ENCODE measurements around the gene PITPNC1.

The PITPNC1 gene

GRCh38 chr17:67662712-67663111 lies 285.6 kb downstream of the PITPNC1 start:
- no peaks in the 10 kb centered on the region for H3K36me3 ChIP-seq (ENCODE audit: control insufficient read depth in 2 of 2, insufficient read depth in 2 of 2, low read length in 2 of 2)
- peaks cover 0 to 4% of the 10 kb centered on the region in 2 donors for H3K9me3 ChIP-seq (ENCODE audit: control insufficient read depth in 2 of 2, low read length in 2 of 2)
- no peak overlapping the region for H3K9ac ChIP-seq (ENCODE audit: low read depth in 1 of 2, low read length in 2 of 2)
- H3K4me1 ChIP-seq (ENCODE audit: control insufficient read depth in 2 of 2, insufficient read depth in 2 of 2, low read length in 2 of 2), result no peaks in the 10 kb centered on the region
- H3K27me3 ChIP-seq (ENCODE audit: control insufficient read depth in 2 of 2, insufficient read depth in 2 of 2, low read length in 2 of 2), result no peaks in the 10 kb centered on the region
- H3K4me3 ChIP-seq (ENCODE audit: low read length in 2 of 2), result no peak overlapping the region
- H3K27ac ChIP-seq (ENCODE audit: low read depth in 2 of 2, low read length in 2 of 2), result no peak overlapping the region

DNA sequence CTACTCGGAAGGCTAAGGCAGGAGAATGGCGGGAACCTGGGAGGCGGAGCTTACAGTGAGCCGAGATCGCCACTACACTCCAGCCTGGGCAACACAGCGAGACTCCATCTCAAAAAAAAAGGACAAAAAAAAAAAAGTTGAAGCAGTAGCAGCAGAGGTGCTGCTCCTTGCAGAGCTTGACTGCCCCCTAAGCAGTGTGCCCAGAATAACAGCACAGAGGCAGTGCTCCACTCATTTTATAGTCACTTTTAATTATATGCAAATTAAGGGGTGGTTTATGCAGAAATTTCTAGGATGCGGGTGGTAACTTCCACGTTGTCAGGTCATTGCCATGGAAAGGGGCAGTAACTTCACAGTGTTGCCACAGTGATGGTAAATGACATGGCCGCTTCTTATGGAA lies 286.4 kb downstream of the PITPNC1 start:
- H3K27me3 ChIP-seq (ENCODE audit: control insufficient read depth in 2 of 2, insufficient read depth in 2 of 2, low read length in 2 of 2), result no peaks in the 10 kb centered on the region
- H3K9ac ChIP-seq (ENCODE audit: low read depth in 1 of 2, low read length in 2 of 2), result no peak overlapping the region
- H3K36me3 ChIP-seq (ENCODE audit: control insufficient read depth in 2 of 2, insufficient read depth in 2 of 2, low read length in 2 of 2), result no peaks in the 10 kb centered on the region
- H3K27ac ChIP-seq (ENCODE audit: low read depth in 2 of 2, low read length in 2 of 2), result no peak overlapping the region
- peaks cover 0 to 1% of the 10 kb centered on the region in 2 donors for H3K9me3 ChIP-seq (ENCODE audit: control insufficient read depth in 2 of 2, low read length in 2 of 2)
- H3K4me1 ChIP-seq (ENCODE audit: control insufficient read depth in 2 of 2, insufficient read depth in 2 of 2, low read length in 2 of 2), result no peaks in the 10 kb centered on the region
- H3K4me3 ChIP-seq (ENCODE audit: low read length in 2 of 2), result no peak overlapping the region

- H3K9me3 ChIP-seq (ENCODE audit: control insufficient read depth in 2 of 2, low read length in 2 of 2), result no peaks in the 10 kb centered on the region
- no peak overlapping the region for H3K27ac ChIP-seq (ENCODE audit: low read depth in 2 of 2, low read length in 2 of 2)
- no peaks in the 10 kb centered on the region for H3K4me1 ChIP-seq (ENCODE audit: control insufficient read depth in 2 of 2, insufficient read depth in 2 of 2, low read length in 2 of 2)
- no peaks in the 10 kb centered on the region for H3K36me3 ChIP-seq (ENCODE audit: control insufficient read depth in 2 of 2, insufficient read depth in 2 of 2, low read length in 2 of 2)
- H3K27me3 ChIP-seq (ENCODE audit: control insufficient read depth in 2 of 2, insufficient read depth in 2 of 2, low read length in 2 of 2), result no peaks in the 10 kb centered on the region
- H3K9ac ChIP-seq (ENCODE audit: low read depth in 1 of 2, low read length in 2 of 2), result no peak overlapping the region
- H3K4me3 ChIP-seq (ENCODE audit: low read length in 2 of 2), result no peak overlapping the region
These were observed 288.9 kb downstream of the PITPNC1 start for GRCh38 chr17:67666028-67666427.

DNA sequence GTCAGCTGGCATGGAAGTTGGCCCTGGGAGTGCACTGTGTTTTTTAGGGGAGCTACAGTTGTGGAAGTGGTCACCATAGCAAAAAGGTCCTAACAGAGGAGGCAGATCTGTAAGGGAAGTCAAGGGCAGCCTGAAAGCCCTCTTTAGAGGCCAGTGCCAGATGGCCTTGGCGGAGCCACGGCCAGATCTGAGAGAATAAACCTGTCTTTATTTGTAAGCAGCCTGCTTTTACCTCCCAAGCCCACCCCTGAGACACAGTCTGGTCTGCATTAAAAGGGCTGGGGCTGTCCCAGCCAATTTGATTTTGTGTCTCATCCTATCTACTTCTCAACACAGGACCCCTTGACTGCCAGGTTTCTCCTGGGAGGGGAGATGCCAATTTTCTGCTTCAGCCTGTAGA lies 289.6 kb downstream of the PITPNC1 start:
- H3K4me1 ChIP-seq (ENCODE audit: control insufficient read depth in 2 of 2, insufficient read depth in 2 of 2, low read length in 2 of 2), result no peaks in the 10 kb centered on the region
- H3K27ac ChIP-seq (ENCODE audit: low read depth in 2 of 2, low read length in 2 of 2), result no peak overlapping the region
- H3K9me3 ChIP-seq (ENCODE audit: control insufficient read depth in 2 of 2, low read length in 2 of 2), result no peaks in the 10 kb centered on the region
- H3K27me3 ChIP-seq (ENCODE audit: control insufficient read depth in 2 of 2, insufficient read depth in 2 of 2, low read length in 2 of 2), result no peaks in the 10 kb centered on the region
- no peak overlapping the region for H3K9ac ChIP-seq (ENCODE audit: low read depth in 1 of 2, low read length in 2 of 2)
- H3K4me3 ChIP-seq (ENCODE audit: low read length in 2 of 2), result no peak overlapping the region
- H3K36me3 ChIP-seq (ENCODE audit: control insufficient read depth in 2 of 2, insufficient read depth in 2 of 2, low read length in 2 of 2), result peaks cover 0 to 2% of the 10 kb centered on the region in 2 donors

DNA sequence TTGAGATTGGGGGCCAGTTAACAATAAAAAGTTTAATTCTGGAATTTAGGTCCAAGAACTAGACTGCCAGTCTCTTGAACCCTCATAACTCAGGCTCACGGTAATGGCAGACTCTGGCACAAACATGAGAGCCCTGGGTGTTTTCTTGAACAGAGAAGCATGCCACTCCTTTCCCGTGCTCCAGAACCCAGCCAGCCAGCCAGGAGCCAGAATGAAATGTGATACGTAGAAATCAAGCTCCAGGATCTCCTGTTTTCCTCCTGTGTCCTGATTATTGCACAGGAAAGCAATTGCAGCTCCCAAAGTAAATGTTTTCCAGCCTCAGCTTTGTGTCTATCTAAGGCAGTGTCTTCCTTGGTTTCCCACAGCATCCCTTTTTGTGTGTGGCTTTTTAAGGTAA lies 294.4 kb downstream of the PITPNC1 start:
- Histone ChIP-seq H3K27ac (ENCODE audit: low read depth in 2 of 2, low read length in 2 of 2) (no peak overlapping the region), H3K4me3 (ENCODE audit: low read length in 2 of 2) (no peak overlapping the region), H3K9me3 (ENCODE audit: control insufficient read depth in 2 of 2, low read length in 2 of 2) (no peaks in the 10 kb centered on the region), H3K36me3 (ENCODE audit: control insufficient read depth in 2 of 2, insufficient read depth in 2 of 2, low read length in 2 of 2) (peaks cover 0 to 2% of the 10 kb centered on the region in 2 donors), H3K9ac (ENCODE audit: low read depth in 1 of 2, low read length in 2 of 2) (no peak overlapping the region), H3K4me1 (ENCODE audit: control insufficient read depth in 2 of 2, insufficient read depth in 2 of 2, low read length in 2 of 2) (peaks cover 0 to 2% of the 10 kb centered on the region in 2 donors), H3K27me3 (ENCODE audit: control insufficient read depth in 2 of 2, insufficient read depth in 2 of 2, low read length in 2 of 2) (no peaks in the 10 kb centered on the region)

DNA sequence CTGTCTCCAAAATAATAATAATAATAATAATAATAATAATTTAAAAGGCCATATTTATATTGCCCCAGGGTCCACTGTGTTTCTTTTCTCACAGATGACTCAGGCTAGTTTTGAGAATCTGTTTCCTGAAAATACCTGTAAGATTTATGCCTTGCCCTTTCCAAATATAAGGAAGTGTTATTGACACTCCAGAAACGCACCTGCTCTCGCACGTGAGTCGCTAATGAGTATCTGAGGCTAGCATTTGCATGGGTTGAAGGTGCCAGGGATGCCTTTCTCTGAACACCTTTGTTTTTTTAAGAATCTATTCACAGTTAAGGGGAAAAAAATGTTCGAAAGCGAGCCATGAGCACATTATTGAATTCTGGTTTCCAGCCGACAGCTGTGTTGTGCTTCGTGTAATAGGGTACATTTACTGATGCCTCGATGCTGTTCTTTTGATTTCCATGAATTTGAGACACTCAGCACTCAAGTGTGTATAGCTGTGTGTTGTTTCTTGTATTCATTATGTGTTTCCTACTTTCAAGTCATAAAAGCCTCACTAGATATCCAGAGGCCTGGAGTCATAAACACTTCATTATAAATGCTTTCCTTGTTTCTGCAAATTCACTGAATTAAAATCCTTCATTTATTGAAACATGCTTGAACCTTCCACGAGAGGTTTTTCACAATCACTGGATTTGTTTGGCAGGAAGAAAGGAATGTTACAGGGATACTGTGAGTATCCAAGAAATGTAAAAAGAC lies 295.7 kb downstream of the PITPNC1 start:
- peaks cover 0 to 2% of the 10 kb centered on the region in 2 donors for H3K36me3 ChIP-seq (ENCODE audit: control insufficient read depth in 2 of 2, insufficient read depth in 2 of 2, low read length in 2 of 2)
- H3K27ac ChIP-seq (ENCODE audit: low read depth in 2 of 2, low read length in 2 of 2), result no peak overlapping the region
- no peak overlapping the region for H3K4me3 ChIP-seq (ENCODE audit: low read length in 2 of 2)
- no peak overlapping the region for H3K9ac ChIP-seq (ENCODE audit: low read depth in 1 of 2, low read length in 2 of 2)
- H3K9me3 ChIP-seq (ENCODE audit: control insufficient read depth in 2 of 2, low read length in 2 of 2), result no peaks in the 10 kb centered on the region
- H3K27me3 ChIP-seq (ENCODE audit: control insufficient read depth in 2 of 2, insufficient read depth in 2 of 2, low read length in 2 of 2), result no peaks in the 10 kb centered on the region
- peaks cover 0 to 2% of the 10 kb centered on the region in 2 donors for H3K4me1 ChIP-seq (ENCODE audit: control insufficient read depth in 2 of 2, insufficient read depth in 2 of 2, low read length in 2 of 2)

- Histone ChIP-seq H3K9ac (ENCODE audit: low read depth in 1 of 2, low read length in 2 of 2) (no peak overlapping the region), H3K4me1 (ENCODE audit: control insufficient read depth in 2 of 2, insufficient read depth in 2 of 2, low read length in 2 of 2) (peaks cover 0 to 2% of the 10 kb centered on the region in 2 donors), H3K9me3 (ENCODE audit: control insufficient read depth in 2 of 2, low read length in 2 of 2) (no peaks in the 10 kb centered on the region), H3K27ac (ENCODE audit: low read depth in 2 of 2, low read length in 2 of 2) (no peak overlapping the region), H3K27me3 (ENCODE audit: control insufficient read depth in 2 of 2, insufficient read depth in 2 of 2, low read length in 2 of 2) (no peaks in the 10 kb centered on the region), H3K4me3 (ENCODE audit: low read length in 2 of 2) (no peak overlapping the region), H3K36me3 (ENCODE audit: control insufficient read depth in 2 of 2, insufficient read depth in 2 of 2, low read length in 2 of 2) (peaks cover 0 to 2% of the 10 kb centered on the region in 2 donors)
These were observed 298.4 kb downstream of the PITPNC1 start for GRCh38 chr17:67675481-67675880.

- no peaks in the 10 kb centered on the region for H3K27me3 ChIP-seq (ENCODE audit: control insufficient read depth in 2 of 2, insufficient read depth in 2 of 2, low read length in 2 of 2)
- H3K9ac ChIP-seq (ENCODE audit: low read depth in 1 of 2, low read length in 2 of 2), result no peak overlapping the region
- peaks cover 0 to 2% of the 10 kb centered on the region in 2 donors for H3K4me1 ChIP-seq (ENCODE audit: control insufficient read depth in 2 of 2, insufficient read depth in 2 of 2, low read length in 2 of 2)
- no peaks in the 10 kb centered on the region for H3K9me3 ChIP-seq (ENCODE audit: control insufficient read depth in 2 of 2, low read length in 2 of 2)
- no peak overlapping the region for H3K4me3 ChIP-seq (ENCODE audit: low read length in 2 of 2)
- H3K36me3 ChIP-seq (ENCODE audit: control insufficient read depth in 2 of 2, insufficient read depth in 2 of 2, low read length in 2 of 2), result peaks cover 0 to 2% of the 10 kb centered on the region in 2 donors
- no peak overlapping the region for H3K27ac ChIP-seq (ENCODE audit: low read depth in 2 of 2, low read length in 2 of 2)
These were observed 299.2 kb downstream of the PITPNC1 start for GRCh38 chr17:67676305-67676704.

DNA sequence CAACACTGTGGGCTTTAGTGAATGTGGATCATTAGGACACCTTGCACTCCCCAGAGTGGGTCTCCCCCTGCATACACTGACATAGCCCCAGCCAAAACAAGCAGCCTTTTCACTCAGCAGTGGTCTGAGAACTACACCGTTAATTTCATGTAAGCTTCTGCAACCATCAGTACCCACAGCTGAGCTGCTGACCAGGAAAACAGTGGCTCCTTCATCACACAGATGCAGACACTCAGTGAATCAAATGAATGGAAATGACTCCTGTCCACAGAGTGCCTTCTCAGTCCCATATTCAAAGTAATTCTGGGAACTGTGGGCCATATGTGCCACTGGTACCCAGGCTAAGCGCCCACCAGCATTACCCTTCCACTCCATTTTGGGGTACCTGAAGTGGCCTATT lies 301.3 kb downstream of the PITPNC1 start:
- no peaks in the 10 kb centered on the region for H3K36me3 ChIP-seq (ENCODE audit: control insufficient read depth in 2 of 2, insufficient read depth in 2 of 2, low read length in 2 of 2)
- no peaks in the 10 kb centered on the region for H3K9me3 ChIP-seq (ENCODE audit: control insufficient read depth in 2 of 2, low read length in 2 of 2)
- H3K27ac ChIP-seq (ENCODE audit: low read depth in 2 of 2, low read length in 2 of 2), result no peak overlapping the region
- no peaks in the 10 kb centered on the region for H3K27me3 ChIP-seq (ENCODE audit: control insufficient read depth in 2 of 2, insufficient read depth in 2 of 2, low read length in 2 of 2)
- H3K4me1 ChIP-seq (ENCODE audit: control insufficient read depth in 2 of 2, insufficient read depth in 2 of 2, low read length in 2 of 2), result no peaks in the 10 kb centered on the region
- H3K4me3 ChIP-seq (ENCODE audit: low read length in 2 of 2), result no peak overlapping the region
- H3K9ac ChIP-seq (ENCODE audit: low read depth in 1 of 2, low read length in 2 of 2), result no peak overlapping the region

- no peak overlapping the region for H3K27ac ChIP-seq (ENCODE audit: low read depth in 2 of 2, low read length in 2 of 2)
- no peak overlapping the region for H3K9ac ChIP-seq (ENCODE audit: low read depth in 1 of 2, low read length in 2 of 2)
- H3K4me3 ChIP-seq (ENCODE audit: low read length in 2 of 2), result no peak overlapping the region
- no peaks in the 10 kb centered on the region for H3K4me1 ChIP-seq (ENCODE audit: control insufficient read depth in 2 of 2, insufficient read depth in 2 of 2, low read length in 2 of 2)
- H3K27me3 ChIP-seq (ENCODE audit: control insufficient read depth in 2 of 2, insufficient read depth in 2 of 2, low read length in 2 of 2), result no peaks in the 10 kb centered on the region
- no peaks in the 10 kb centered on the region for H3K36me3 ChIP-seq (ENCODE audit: control insufficient read depth in 2 of 2, insufficient read depth in 2 of 2, low read length in 2 of 2)
- H3K9me3 ChIP-seq (ENCODE audit: control insufficient read depth in 2 of 2, low read length in 2 of 2), result no peaks in the 10 kb centered on the region
These were observed 302.1 kb downstream of the PITPNC1 start for GRCh38 chr17:67679225-67679624.
